HEK293 (cell line): ENCODE measurements around the gene HECTD4.

Experiments
- CTCF ChIA-PET: fragments of 350-600 bp; formaldehyde crosslinking; extraction: SDS; loops from one replicate; lab custom pipeline; 2021; ENCODE audit warnings: antibody characterized with exemption; lab: Yijun Ruan, JAX
- POLR2A ChIA-PET: fragments of 300-600 bp; formaldehyde crosslinking; extraction: SDS; loops from one replicate; lab custom pipeline; 2020; ENCODE audit warnings: antibody characterized with exemption, inconsistent platforms; lab: Yijun Ruan, JAX
- H3K27ac ChIP-seq: fragments of 200-500 bp; sonication (Bioruptor generic); 2 replicates; pipeline ENCODE4 v1.5.1; 2014; ENCODE audit warnings: low read depth, low read length, control low read depth, inconsistent platforms; ENCODE audit errors: extremely low read depth
- H3K36me3 ChIP-seq, 2 experiments: fragments of 200-500 bp in 1 of 2; sonication (Bioruptor generic) in 1 of 2; 1 replicate in 1 of 2; 2 replicates in 1 of 2; pipeline ENCODE4 v1.5.1; 2014 to 2017; ENCODE audit warnings: inconsistent platforms in 2 of 2, low read length in 2 of 2; ENCODE audit not compliant: control insufficient read depth in 2 of 2, insufficient read depth in 1 of 2
- H3K4me1 ChIP-seq: fragments of 200-500 bp; sonication (Bioruptor generic); 2 replicates; pipeline ENCODE4 v1.5.1; 2014; ENCODE audit warnings: mild to moderate bottlenecking, low read length, inconsistent platforms; ENCODE audit not compliant: control insufficient read depth, insufficient read depth
- H3K4me3 ChIP-seq: 2 replicates; pipeline ENCODE4 v1.5.1; 2011; ENCODE audit warnings: low read depth, mild to moderate bottlenecking, control low read depth, low read length, moderate library complexity
- H3K9me3 ChIP-seq: fragments of 200-500 bp; sonication (Bioruptor generic); 2 replicates; pipeline ENCODE4 v1.5.1; 2014; ENCODE audit warnings: low read depth, low read length, inconsistent platforms; ENCODE audit not compliant: control insufficient read depth, insufficient read depth
- OSR2 ChIP-seq: fragments of 450-650 bp; formaldehyde crosslinking; IDR thresholded peaks from 2 replicates; pipeline ENCODE4 v1.5.1; 2016; ENCODE audit warnings: missing biosample characterization, missing genetic modification characterization
- SP2 ChIP-seq: fragments of 450-650 bp; formaldehyde crosslinking; IDR thresholded peaks from 2 replicates; pipeline ENCODE4 v1.5.1; 2016; ENCODE audit warnings: missing biosample characterization, missing genetic modification characterization
- TRIM28 ChIP-seq: IDR thresholded peaks from 2 replicates; pipeline ENCODE4 v1.6.1; 2011; ENCODE audit warnings: low read length, control low read depth, borderline replicate concordance
- YY1 ChIP-seq: fragments of 450-650 bp; formaldehyde crosslinking; IDR thresholded peaks from 2 replicates; pipeline ENCODE4 v1.5.1; 2018; ENCODE audit warnings: missing biosample characterization, missing genetic modification characterization
- ZBTB44 ChIP-seq: fragments of 450-650 bp; IDR thresholded peaks from 2 replicates; pipeline ENCODE4 v1.5.1; 2018; ENCODE audit warnings: missing biosample characterization, mild to moderate bottlenecking, missing genetic modification characterization
- ZBTB7A ChIP-seq: fragments of 450-650 bp; formaldehyde crosslinking; IDR thresholded peaks from 2 replicates; pipeline ENCODE4 v1.5.1; 2016; ENCODE audit warnings: low read depth, missing biosample characterization, missing genetic modification characterization
- ZBTB8A ChIP-seq: fragments of 450-650 bp; formaldehyde crosslinking; IDR thresholded peaks from 2 replicates; pipeline ENCODE4 v1.5.1; 2016; ENCODE audit warnings: missing biosample characterization, missing genetic modification characterization
- ZIC2 ChIP-seq: fragments of 450-650 bp; formaldehyde crosslinking; IDR thresholded peaks from 2 replicates; pipeline ENCODE4 v1.5.1; 2016; ENCODE audit warnings: missing biosample characterization, missing genetic modification characterization
- ZNF10 ChIP-seq: fragments of 450-650 bp; formaldehyde crosslinking; IDR thresholded peaks from 2 replicates; pipeline ENCODE4 v1.5.1; 2017; ENCODE audit warnings: missing biosample characterization, missing genetic modification characterization
- ZNF112 ChIP-seq: fragments of 450-650 bp; formaldehyde crosslinking; IDR thresholded peaks from 2 replicates; pipeline ENCODE4 v1.5.0; 2017; ENCODE audit warnings: missing biosample characterization, missing genetic modification characterization
- ZNF121 ChIP-seq: fragments of 450-650 bp; formaldehyde crosslinking; IDR thresholded peaks from 2 replicates; pipeline ENCODE4 v1.5.1; 2016; ENCODE audit warnings: missing biosample characterization, missing genetic modification characterization
- ZNF184 ChIP-seq: fragments of 450-650 bp; IDR thresholded peaks from 2 replicates; pipeline ENCODE4 v1.5.1; 2018; ENCODE audit warnings: missing biosample characterization, mild to moderate bottlenecking, missing genetic modification characterization
- ZNF24 ChIP-seq: fragments of 450-650 bp; formaldehyde crosslinking; IDR thresholded peaks from 2 replicates; pipeline ENCODE4 v1.5.1; 2016; ENCODE audit warnings: missing biosample characterization, missing genetic modification characterization
- ZNF302 ChIP-seq: fragments of 450-650 bp; formaldehyde crosslinking; IDR thresholded peaks from 2 replicates; pipeline ENCODE4 v1.5.1; 2016; ENCODE audit warnings: missing biosample characterization, missing genetic modification characterization, low read depth
- ZNF311 ChIP-seq: fragments of 450-650 bp; formaldehyde crosslinking; IDR thresholded peaks from 2 replicates; pipeline ENCODE4 v1.5.1; 2017; ENCODE audit warnings: missing biosample characterization, missing genetic modification characterization, borderline replicate concordance
- ZNF341 ChIP-seq: fragments of 450-650 bp; formaldehyde crosslinking; IDR thresholded peaks from 2 replicates; pipeline ENCODE4; 2016; ENCODE audit warnings: low read depth, missing biosample characterization, missing genetic modification characterization
- ZNF391 ChIP-seq: fragments of 450-650 bp; formaldehyde crosslinking; IDR thresholded peaks from 2 replicates; pipeline ENCODE4 v1.5.1; 2016; ENCODE audit warnings: low read depth, missing biosample characterization, missing genetic modification characterization, borderline replicate concordance
- ZNF423 ChIP-seq: fragments of 450-650 bp; formaldehyde crosslinking; IDR thresholded peaks from 2 replicates; pipeline ENCODE4 v1.5.1; 2016; ENCODE audit warnings: missing biosample characterization, missing genetic modification characterization
- ZNF558 ChIP-seq: fragments of 450-650 bp; formaldehyde crosslinking; IDR thresholded peaks from 2 replicates; pipeline ENCODE4 v1.5.1; 2016; ENCODE audit warnings: missing biosample characterization, missing genetic modification characterization
- ZNF585B ChIP-seq: fragments of 450-650 bp; formaldehyde crosslinking; IDR thresholded peaks from 2 replicates; pipeline ENCODE4 v1.5.1; 2016; ENCODE audit warnings: missing biosample characterization, missing genetic modification characterization
- ZNF600 ChIP-seq: fragments of 450-650 bp; formaldehyde crosslinking; IDR thresholded peaks from 2 replicates; pipeline ENCODE4 v1.5.1; 2016; ENCODE audit warnings: missing biosample characterization, missing genetic modification characterization
- ZNF624 ChIP-seq: fragments of 450-650 bp; formaldehyde crosslinking; IDR thresholded peaks from 2 replicates; pipeline ENCODE4 v1.5.1; 2017; ENCODE audit warnings: missing biosample characterization, missing genetic modification characterization
- ZNF701 ChIP-seq: fragments of 450-650 bp; formaldehyde crosslinking; IDR thresholded peaks from 2 replicates; pipeline ENCODE4 v1.5.1; 2016; ENCODE audit warnings: missing biosample characterization, missing genetic modification characterization
- ZNF707 ChIP-seq: fragments of 450-650 bp; formaldehyde crosslinking; IDR thresholded peaks from 2 replicates; pipeline ENCODE4 v1.5.1; 2016; ENCODE audit warnings: missing biosample characterization, missing genetic modification characterization
- ZNF747 ChIP-seq: fragments of 450-650 bp; formaldehyde crosslinking; IDR thresholded peaks from 2 replicates; pipeline ENCODE4 v1.5.1; 2016; ENCODE audit warnings: missing biosample characterization, missing genetic modification characterization
- ZSCAN5A ChIP-seq: fragments of 450-650 bp; formaldehyde crosslinking; IDR thresholded peaks from 2 replicates; pipeline ENCODE4 v1.5.1; 2016; ENCODE audit warnings: missing biosample characterization, missing genetic modification characterization
- TF ChIP-seq, protein P1 (sequence below): fragments of 450-650 bp; formaldehyde crosslinking; IDR thresholded peaks from 2 replicates; pipeline ENCODE4 v1.5.1; 2016; ENCODE audit warnings: missing biosample characterization, missing genetic modification characterization

HECTD4 gene

GRCh38 chr12:112430929-112431328 lies 48.7 kb upstream of the HECTD4 start:
- TF ChIP-seq YY1 (no peak), ZNF10 (tag by site-specific recombination) (no peak), ZNF600 (tag by site-specific recombination) (no peak), ZNF341 (tag by site-specific recombination) (no peak), SP2 (tag by site-specific recombination) (no peak), ZBTB7A (tag by site-specific recombination) (no peak), ZIC2 (tag by site-specific recombination) (no peak), ZBTB44 (no peak), ZNF624 (no peak), TRIM28 (no peak), ZNF302 (tag by site-specific recombination) (no peak), ZNF423 (tag by site-specific recombination) (no peak), ZNF311 (tag by site-specific recombination) (no peak)

DNA sequence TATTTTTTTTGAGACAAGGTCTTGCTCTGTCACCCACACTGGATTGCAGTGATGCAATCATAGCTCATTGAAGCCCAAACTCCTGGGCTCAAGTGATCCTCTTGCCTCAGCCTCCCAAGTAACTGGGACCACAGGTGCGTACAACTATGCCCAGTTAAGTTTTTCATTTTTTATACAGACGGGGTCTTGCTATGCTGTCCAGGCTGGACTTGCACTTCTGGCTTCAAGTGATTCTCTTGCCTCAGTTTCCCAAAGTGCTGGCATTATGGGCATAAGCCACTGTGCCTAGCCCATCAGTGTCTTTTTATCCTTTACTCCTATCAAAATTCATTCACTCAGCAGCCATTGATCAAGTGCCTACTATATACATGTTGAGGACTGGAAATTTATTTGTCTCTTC lies 45.5 kb upstream of the HECTD4 start:
- Histone ChIP-seq H3K9me3 (no peaks in the 10 kb centered on the region), H3K36me3 (peaks cover 5 to 6% of the 10 kb centered on the region in 2 experiments; a peak in 2 of 3 replicates)
- no peak for TF ChIP-seq ZNF707
- TF ChIP-seq ZBTB8A (tag by site-specific recombination) = no peak
- TF ChIP-seq ZNF585B (tag by site-specific recombination) = no peak
- peak; percentile 85 for TF ChIP-seq ZNF121 (tag by site-specific recombination)
- TF ChIP-seq, all 188 proteins: peak for 1
- CTCF ChIA-PET = interaction anchor here (1.0 kb wide), 1 partner anchor 8 kb away, joined by 3 read pairs; no protein-coding TSS in a partner anchor
- no peak overlapping the region for H3K27ac ChIP-seq
- no peak overlapping the region for H3K4me3 ChIP-seq
- POLR2A ChIA-PET = no interaction called here
- H3K4me1 ChIP-seq = no peaks in the 10 kb centered on the region

More at GRCh38 chr12:112430929-112431328, 48.7 kb upstream of the HECTD4 start:
- Histone ChIP-seq H3K27ac (no peak overlapping the region), H3K4me1 (no peaks in the 10 kb centered on the region), H3K36me3 (peaks cover 3 to 5% of the 10 kb centered on the region in 2 experiments; a peak in 2 of 3 replicates), H3K4me3 (no peak overlapping the region), H3K9me3 (no peaks in the 10 kb centered on the region)
- POLR2A ChIA-PET = no interaction called here
- CTCF ChIA-PET = no interaction called here

DNA sequence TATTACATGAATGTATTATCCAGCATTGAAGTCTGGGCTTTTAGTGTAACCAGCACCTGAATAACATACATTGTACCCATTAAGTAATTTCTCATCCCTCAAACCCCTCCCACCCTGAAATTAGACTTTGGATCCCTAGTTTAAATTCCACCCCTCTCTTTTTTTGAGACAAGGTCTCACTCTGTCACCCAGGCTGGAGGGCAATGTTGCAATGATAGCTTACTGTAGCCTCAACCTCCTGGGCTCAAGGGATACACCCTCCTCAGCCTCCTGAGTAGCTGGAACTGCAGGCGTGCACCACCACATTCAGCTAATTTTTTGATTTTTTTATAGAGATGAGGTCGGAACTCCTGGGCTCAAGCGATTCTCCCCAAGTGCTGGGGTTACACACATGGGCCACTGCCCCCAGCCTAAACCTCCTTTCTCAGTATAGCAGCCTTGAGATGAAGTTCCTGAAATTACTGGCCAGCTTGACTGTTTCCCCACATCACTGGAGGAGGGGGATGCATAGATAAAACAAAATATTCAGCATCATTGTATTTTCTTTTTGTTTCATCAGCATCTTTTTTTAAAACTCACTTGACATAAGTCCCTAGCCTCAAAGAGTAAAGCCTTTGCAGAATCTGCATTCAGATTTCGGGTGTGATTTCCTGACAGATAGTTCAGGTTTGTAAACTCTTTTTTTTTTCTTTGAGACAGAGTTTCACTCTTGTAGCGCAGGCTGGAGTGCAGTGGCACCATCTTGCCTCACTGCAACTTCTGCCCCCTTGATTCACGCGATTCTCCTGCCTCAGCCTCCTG lies 43.6 kb upstream of the HECTD4 start:
- H3K4me3 ChIP-seq = no peak overlapping the region
- peaks cover 5 to 6% of the 10 kb centered on the region in 2 experiments; a peak in 2 of 3 replicates for H3K36me3 ChIP-seq
- H3K27ac ChIP-seq = no peak overlapping the region
- ChIA-PET POLR2A (interaction anchor here (0.6 kb wide), 1 partner anchor 317 kb away, joined by 4 read pairs; no protein-coding TSS in a partner anchor), CTCF (no interaction called here)
- H3K9me3 ChIP-seq = no peaks in the 10 kb centered on the region
- 0 out of 2 replicates have a peak, but pooled peaks cover 4% of the 10 kb centered on the region for H3K4me1 ChIP-seq
- TF ChIP-seq ZNF558 (tag by site-specific recombination) (no peak), OSR2 (tag by site-specific recombination) (no peak), ZNF747 (tag by site-specific recombination) (no peak), ZNF112 (no peak), ZNF701 (tag by site-specific recombination) (no peak), ZSCAN5A (tag by site-specific recombination) (no peak), ZNF24 (tag by site-specific recombination) (no peak), ZNF184 (tag by site-specific recombination) (no peak), ZNF391 (tag by site-specific recombination) (no peak), ZNF423 (tag by site-specific recombination) (no peak)
- TF ChIP-seq, protein P1, sequence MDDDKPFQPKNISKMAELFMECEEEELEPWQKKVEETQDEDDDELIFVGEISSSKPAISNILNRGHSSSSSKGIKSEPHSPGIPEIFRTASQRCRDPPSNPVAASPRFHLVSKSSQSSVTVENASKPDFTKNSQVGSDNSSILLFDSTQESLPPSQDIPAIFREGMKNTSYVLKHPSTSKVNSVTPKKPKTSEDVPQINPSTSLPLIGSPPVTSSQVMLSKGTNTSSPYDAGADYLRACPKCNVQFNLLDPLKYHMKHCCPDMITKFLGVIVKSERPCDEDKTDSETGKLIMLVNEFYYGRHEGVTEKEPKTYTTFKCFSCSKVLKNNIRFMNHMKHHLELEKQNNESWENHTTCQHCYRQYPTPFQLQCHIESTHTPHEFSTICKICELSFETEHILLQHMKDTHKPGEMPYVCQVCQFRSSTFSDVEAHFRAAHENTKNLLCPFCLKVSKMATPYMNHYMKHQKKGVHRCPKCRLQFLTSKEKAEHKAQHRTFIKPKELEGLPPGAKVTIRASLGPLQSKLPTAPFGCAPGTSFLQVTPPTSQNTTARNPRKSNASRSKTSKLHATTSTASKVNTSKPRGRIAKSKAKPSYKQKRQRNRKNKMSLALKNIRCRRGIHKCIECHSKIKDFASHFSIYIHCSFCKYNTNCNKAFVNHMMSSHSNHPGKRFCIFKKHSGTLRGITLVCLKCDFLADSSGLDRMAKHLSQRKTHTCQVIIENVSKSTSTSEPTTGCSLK = no peak
